Keratinocyte (primary cell): Measurements from ENCODE around the gene TECPR1.

ENCODE experiments used
- CTCF ChIP-seq, 3 experiments: IDR thresholded peaks in 1 of 3; conservative IDR thresholded peaks in 1 of 3; optimal IDR thresholded peaks in 1 of 3; 2 replicates in 2 of 3; 3 replicates in 1 of 3; pipeline versions ENCODE3 to v1.5.1; 2011; ENCODE audit warnings: low read length in 3 of 3, mild to moderate bottlenecking in 3 of 3, moderate library complexity in 2 of 3, control low read depth in 1 of 3, inconsistent platforms in 1 of 3; ENCODE audit not compliant: insufficient read depth in 2 of 3; ENCODE audit errors: extremely low read depth in 1 of 3
- EZH2 ChIP-seq: IDR thresholded peaks from one replicate; pipeline ENCODE4 v1.6.1; 2012; ENCODE audit warnings: inconsistent platforms, mild to moderate bottlenecking, low read length, moderate library complexity

GRCh38 chr7:98213888-98214810 is 37.9 kb downstream of the TECPR1 start:
- no peak for TF ChIP-seq CTCF (optimal IDR thresholded peaks at IDR 0.05 in 1 of 3, IDR thresholded peaks at IDR 0.05 in 1 of 3, conservative IDR thresholded peaks at IDR 0.05 in 1 of 3; ENCODE audit: extremely low read depth in 1 of 3, insufficient read depth in 2 of 3, low read length in 3 of 3)
- TF ChIP-seq EZH2 = no peak
